Middle frontal gyrus (tissue), 1 donor: ENCODE results near the gene CYP11A1.
A peak's percentile ranks its signal among the peaks of the same experiment; 100 is the strongest.

Source experiments
- DNase-seq: peaks from one replicate; pipeline ENCODE4 v3.0.0-alpha.2; 2015; ENCODE audit warnings: low spot score; ENCODE audit errors: extremely low spot score

Gene CYP11A1

DNA sequence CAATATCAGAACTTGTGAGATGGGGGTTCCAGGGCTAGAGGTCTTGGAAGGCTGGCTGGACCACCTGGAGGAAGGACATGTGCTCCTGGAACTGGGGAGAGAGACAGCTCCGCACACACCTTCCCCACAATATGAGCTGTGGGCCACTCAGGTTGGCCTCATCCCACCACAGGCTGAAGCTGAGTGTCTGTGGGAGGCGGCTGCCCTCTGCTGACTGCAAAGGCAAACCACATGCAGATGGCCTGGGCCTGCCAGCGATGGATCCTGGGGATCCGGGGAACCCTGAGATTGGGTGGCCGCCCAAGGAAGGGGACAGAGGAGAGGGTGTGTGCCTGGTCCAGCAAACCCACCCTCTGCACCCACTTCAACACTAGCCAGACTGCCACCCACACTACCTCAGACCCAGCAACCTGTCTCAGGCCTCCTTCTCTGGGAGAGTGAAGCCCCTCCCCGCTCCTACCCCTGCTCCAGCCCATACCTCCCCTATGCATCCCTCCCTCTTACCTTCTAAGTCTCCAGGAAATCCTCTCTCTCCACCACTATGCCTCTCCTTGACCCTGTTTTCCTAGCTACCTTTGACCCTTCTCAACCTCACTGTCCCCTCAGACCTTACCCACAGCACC, 44.8 kb downstream of the CYP11A1 start:
- DNase-seq = peak; percentile 19

DNA sequence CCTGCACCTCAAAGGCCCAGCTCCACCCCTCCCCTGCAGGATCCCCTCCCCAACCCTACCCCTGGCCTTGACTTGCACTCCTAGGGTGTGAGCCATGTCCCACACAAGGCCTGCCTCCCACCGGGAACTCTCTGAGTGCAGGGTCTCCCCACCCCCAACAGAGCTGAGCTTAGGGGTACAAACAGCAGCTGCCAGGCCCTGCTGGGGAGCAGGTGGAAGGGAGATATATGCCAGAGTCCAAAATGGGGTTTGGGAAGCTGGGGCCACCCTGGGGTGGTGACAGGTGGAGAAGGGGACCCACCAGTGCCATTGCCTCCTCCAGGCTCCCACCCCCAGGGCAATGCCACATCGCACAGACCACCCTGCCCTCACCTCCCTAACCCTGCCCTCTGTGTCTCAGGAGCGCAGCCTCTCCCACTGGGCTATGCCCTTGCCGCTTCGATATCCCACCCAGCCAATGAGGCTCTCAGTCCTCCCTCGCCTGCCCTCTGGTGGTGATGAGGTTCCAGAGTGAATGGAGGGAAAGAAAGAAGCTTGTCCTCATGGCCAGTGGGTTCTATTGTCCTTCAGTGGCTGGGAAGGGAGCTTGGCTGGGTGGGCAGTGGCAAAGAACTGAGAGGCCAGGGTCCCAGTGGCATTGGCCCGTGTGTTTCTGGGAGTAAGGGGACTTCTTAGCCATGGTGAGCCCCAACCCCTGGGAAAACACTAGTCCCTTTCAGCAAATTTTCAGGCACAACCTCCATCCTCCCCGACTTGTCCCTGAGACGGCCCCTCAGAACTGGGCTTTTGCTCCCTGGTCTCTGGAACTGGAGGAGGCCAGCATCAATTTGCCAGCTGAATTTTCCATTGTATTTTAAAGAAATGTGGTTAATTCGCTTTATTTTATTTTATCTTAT, 46.8 kb downstream of the CYP11A1 start:
- DNase-seq = peak; percentile 34

DNA sequence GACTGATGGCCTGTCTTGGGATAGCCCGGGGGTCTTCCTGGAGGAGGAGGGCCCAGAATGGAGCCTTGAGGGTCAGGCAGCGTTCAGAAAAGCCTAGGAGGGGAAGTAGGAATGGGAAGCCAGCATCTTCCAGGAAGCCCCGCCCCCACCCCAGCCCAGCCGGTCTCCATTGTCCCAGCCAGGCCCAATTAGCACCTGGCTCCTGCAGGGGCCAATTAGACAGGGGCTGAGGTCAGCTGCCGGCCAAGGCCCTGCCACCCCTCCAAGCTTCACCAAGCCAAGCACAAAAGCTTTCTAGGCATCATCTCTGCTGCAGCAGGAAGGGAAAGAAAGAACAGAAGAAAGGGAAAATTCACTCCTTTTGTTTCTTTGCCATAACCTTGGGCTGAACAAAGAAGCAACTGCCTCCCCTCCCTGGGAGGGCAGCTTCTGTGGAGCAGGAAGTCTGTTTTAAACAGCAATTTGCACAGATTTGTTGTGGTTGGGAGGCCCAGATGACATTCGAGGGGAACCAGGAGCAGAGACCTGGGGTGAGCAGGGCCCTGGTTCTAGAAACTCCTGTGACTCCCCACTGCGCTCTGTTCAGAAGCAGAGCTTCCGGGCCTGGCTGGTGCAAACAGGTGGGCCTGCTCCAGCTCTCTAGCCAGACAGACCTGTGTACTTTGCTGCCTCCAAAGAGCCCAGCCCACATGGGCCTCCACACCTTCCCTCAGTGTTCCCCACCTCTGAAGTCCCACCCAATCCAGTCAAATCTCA, 47.7 kb downstream of the CYP11A1 start:
- no peak for DNase-seq

DNA sequence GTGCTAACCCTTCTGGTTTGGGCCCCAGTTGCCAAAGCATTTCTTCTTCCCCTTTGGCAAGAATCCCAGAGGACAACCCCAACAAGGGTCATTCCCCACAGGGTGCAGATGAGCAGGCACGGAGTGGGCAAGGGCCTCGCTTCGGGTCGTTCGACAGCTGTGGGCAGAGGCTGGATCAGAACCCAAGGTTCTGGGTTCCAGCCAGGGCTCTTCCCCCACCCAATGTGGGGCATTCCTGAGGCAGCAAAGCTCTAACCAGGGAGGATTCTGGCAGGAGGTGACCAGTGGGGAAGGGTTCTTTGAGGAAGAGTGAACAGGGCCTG, 48.3 kb downstream of the CYP11A1 start:
- DNase-seq = no peak

GRCh38 chr15:74318376-74319137, 48.9 kb downstream of the CYP11A1 start:
- no peak for DNase-seq

DNA sequence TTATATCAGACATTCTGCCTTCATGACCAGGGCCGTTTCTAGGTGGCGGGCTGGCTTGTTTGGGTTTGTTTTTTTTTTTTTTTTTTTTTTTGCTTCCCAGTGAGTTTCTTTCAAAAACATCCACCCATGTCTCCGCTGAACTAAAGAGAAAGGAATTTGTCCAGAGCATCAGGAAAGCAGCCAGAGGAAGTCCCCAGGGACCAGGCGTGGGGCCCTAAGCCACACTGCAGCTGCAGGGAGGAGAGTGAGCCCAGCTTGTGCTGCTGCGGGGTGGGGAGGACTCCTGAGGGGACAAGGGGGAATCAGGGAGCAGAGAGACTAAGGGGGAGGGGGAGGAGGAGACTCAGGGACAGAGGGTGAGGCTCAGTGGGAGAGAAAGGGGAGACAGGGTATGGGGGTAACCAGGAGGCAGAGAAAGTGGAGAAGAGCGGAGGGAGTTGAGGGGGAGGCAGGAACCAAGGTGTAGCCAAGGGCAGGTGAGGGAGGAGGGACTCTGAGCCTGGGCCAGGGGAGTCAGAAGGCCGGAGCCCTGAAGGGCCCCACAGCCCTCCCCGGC, 49.5 kb downstream of the CYP11A1 start:
- no peak for DNase-seq

DNA sequence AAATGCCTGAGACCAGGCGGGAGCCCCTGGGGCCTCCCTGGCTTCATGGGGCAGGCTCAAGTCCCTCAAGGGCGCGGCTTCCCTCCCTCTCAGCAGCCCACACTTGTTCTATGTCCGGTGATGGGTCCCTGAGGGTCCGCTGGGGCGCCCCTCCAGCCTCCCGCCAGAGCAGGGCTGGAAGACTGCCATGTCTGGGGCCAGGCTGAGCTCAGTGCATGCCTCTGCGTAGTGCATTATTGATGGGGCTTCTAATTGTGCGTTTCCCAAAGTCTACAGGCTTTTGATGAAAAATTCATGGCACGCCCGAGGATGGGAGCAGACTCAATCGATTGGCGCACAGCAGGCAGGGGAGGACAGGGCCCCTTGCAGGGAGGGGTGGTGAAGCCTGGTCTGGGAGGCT, 51.3 kb downstream of the CYP11A1 start:
- no peak for DNase-seq

GRCh38 chr15:74315626-74316025, 51.8 kb downstream of the CYP11A1 start:
- DNase-seq = no peak

GRCh38 chr15:74314795-74315438, 52.5 kb downstream of the CYP11A1 start:
- DNase-seq = no peak

GRCh38 chr15:74313889-74314288, 53.6 kb downstream of the CYP11A1 start:
- no peak for DNase-seq

DNA sequence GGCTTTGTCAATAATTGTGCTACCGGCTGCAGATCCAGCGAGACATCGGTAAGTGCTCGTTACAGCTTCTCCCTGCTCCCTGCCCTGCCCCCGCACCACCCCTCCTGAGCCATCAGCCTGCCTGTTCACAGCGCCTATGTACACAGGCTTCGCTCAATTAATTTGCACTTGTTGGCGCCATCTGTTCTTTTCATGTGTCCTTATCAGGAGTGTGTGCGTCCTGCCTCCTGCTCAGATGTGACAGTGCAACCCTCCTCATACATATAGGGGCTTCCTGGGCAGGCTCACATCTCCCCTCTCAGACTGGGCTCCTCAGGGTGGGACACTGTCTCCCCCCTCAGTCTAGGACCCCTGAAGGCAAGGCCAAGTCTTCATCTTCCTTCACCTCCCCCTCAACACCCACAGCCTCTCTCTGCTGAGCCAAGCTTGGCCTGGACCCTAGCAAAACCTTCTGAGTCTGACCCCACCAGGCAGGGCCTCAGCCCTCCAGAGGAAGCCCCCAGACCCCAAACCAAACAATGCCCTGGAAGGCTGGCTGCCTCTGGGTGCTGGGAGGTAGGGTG, 54.9 kb downstream of the CYP11A1 start:
- DNase-seq = no peak

DNA sequence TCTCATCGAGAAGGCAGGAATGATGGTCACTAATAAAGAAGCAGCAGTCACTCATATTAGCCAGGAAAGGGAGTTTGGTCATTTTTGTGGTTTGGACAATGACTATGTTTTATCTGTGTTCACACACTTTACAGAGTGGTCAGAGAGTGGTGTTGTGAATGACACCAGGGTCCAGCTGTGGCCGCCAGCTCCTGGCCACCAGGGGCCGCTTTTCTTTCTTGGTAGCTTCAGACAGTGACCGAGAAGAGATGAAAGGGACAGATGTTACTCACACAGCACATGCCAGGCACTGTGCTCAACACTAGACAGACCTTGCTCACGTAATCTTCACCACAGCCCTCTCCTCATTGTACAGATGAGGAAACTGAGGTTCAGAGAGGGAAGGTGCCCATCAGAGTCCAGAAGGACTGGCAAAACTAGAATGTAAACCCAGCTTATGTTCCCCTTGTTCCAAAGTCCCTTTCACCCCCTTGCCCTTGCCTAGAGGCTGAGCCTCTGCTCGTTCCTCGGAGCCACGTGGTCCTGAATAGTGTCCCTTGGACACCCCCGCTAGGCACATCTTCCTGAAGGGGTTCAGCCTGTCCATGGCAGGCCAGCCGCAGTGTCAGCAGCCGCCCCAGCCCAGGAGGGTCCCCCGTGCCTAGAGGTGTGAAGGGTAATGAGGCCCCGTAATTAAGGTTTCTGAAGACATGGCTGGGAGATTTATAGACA, 55.6 kb downstream of the CYP11A1 start:
- DNase-seq = no peak

DNA sequence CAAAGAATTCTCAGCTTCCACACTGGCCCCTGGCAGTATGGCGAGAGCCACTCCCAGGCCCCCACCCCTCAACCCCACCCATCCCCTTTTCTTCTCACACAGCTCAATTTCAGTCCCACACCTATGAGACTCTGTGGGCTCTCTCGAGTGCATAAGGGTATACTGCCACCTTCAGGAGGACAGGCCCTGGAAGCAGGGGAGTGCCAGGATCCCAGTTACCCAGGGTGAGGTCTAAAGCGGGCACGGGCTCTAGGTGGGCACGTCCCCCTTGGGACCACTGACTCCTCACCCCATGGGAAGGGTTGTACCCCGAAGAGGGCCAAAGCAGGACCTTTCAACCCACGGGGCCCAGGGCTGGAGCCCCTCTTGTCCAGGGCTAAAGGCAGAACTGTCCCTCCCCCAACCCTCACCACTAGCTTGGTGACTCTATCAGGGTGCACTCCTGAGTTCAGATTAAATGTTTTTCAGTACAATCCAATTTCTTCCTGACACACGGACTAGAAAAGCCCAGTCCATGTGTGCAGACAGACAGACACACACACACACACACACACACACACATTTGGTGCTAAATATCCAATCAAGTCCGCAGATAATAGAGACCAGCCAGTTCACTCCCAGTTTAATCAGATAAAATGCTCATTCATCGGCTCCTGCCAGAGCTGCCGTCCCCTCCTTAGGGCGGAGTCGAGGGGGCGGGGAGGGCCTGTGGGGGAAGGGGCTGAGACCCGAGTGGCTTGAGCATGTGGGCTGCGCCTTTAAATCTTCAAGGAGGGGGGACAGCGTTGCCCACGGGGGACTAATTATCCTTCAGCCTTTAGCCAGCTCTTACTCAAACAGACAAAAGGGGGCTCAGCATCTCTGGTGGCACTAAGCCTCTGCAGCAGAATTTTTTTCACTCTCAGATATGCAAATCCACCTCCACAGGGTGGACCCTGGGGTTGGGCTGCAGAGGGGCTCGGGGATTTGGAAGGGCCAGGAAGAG, 59.3 kb downstream of the CYP11A1 start:
- peak; percentile 49 for DNase-seq

- DNase-seq = no peak
These were observed 60.6 kb downstream of the CYP11A1 start for GRCh38 chr15:74306781-74307217.

DNA sequence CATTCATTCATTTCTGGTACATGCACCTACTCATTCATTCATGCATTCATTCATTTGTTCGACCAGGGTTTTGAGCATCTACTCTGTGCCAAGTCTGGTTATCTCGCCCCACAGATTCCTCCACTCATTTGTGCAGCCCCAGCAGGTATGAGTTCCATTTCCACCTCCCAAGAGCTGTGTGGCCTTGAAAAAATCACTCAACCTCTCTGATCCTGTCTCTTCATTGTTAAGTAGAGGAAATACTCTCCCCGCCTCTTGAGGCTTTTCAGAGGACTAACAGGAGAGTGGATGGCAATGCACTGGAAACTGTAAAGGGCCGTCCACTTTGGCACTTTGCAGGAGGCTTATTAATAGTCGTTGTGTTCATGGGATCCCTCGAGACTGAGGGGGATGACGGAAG, 61.8 kb downstream of the CYP11A1 start:
- DNase-seq = no peak

GRCh38 chr15:74304431-74304830, 63.0 kb downstream of the CYP11A1 start:
- no peak for DNase-seq

GRCh38 chr15:74303741-74304309, 63.6 kb downstream of the CYP11A1 start:
- DNase-seq = no peak

DNA sequence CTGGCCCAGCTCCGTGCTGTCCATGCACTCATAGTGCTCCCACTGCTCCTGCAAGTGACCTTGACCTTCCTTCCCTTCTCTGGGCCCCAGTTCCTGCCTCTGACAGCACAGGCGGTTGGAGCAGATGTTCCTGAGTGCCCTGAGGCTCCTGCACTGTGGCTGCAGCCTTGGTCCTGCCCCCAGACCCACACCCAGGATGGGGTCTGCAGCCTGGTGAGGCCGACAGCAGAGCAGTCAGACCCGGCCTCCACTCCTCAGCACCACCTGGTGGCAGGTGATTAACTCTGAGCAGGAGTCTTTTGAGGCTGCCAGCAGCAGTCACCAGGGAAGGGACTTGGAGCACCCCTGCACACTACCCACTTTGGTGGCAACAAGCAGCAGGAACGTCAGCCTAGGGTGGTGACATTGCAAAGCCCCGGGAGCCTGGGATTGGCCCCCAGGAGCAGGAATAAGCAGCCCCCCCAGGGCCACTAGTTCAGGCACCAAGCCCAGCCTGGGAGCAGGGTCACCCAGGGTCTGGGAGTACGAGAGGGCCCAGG, 64.6 kb downstream of the CYP11A1 start:
- DNase-seq = no peak
